Hepatocyte (in vitro differentiated cells): ENCODE results near the gene NHSL2.

Experiments used
- CTCF ChIP-seq: fragments of 200-600 bp; sonication (generic); IDR thresholded peaks from 2 replicates; pipeline ENCODE4 v1.5.1; 2016; ENCODE audit warnings: antibody characterized with exemption, mild to moderate bottlenecking; ENCODE audit not compliant: poor library complexity
- EZH2 ChIP-seq: fragments of 200-600 bp; sonication (generic); IDR thresholded peaks from 2 replicates; pipeline ENCODE4 v1.6.1; 2016; ENCODE audit warnings: antibody characterized with exemption, mild to moderate bottlenecking, borderline replicate concordance
- EZH2phosphoT487 ChIP-seq: fragments of 200-600 bp; sonication (generic); IDR thresholded peaks from one replicate; pipeline ENCODE4 v1.6.1; 2018; ENCODE audit warnings: antibody characterized with exemption, mild to moderate bottlenecking, low read depth, moderate library complexity; ENCODE audit not compliant: unreplicated experiment, severe bottlenecking

DNA sequence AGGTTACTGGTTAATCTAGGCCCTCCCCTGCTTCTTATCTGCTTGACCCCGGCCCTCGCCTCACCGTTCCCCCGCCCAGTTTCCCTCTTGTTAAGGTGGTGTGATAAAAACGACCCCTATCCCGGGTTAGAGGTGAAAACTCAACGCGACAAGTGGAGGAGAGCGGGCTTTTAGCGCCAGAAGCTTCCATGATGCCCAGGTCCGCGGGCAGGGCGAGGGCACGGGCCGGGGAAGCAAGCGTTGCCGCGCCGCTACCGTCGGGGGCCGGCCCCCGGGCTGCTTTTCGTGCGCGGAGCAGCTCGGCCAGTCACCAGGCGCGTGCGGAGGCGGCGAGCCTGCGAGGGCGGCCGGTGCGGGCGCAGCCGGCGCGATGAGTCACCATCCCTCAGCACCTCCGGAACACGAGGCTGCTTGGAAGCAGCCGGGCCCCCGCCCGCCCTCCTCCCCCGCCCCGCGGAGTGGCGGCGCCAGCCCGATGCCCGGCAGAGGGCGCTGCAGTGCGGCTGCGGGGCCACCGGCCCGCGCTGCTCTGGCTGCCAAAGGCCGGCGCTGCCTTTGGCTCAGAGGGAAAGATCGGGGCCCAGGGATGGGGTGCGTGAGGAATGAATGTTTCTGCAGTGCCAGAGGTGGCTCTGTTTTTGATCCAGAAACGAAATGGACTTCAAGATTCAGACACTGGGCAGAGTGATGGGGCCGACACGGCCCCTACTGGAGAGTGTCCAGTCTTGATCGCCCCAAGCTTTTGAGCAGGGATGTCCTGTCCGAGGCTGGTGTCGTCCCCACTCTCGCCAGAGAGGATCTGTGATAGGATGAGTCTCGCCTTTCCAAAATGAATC lies 107.8 kb downstream of the NHSL2 start:
- TF ChIP-seq CTCF = peak; percentile 64
- no peak for TF ChIP-seq EZH2phosphoT487
- no peak for TF ChIP-seq EZH2
